ENCODE results near the gene LRRK1. TPM values are rescaled to one million over a fixed set of nuclear protein-coding genes. Genes with fewer than 3 reads are reported as not detected.

Gene LRRK1
- total and polyA plus RNA-seq, 2 of the 13 experiments (the other 11 are each of a cell fraction or from before 2014, with no cell fraction given): 0.13 to 1.2 TPM

- Histone ChIP-seq H3K4me3 (replicated peaks in 1 of 3; ENCODE audit: insufficient read depth in 1 of 3, low read depth in 2 of 3, low read length in 3 of 3) (peak overlapping the region in 2 of 3 experiments; percentile 36 to 57; a peak in 4 of 6 replicates), H2AFZ (ENCODE audit: low read length) (no peak overlapping the region), H3K9me3 (ENCODE audit: low read length) (no peaks in the 10 kb centered on the region), H3K27me3 (ENCODE audit: control insufficient read depth in 1 of 2, insufficient read depth in 2 of 2, low read length in 2 of 2) (peaks cover 4 to 88% of the 10 kb centered on the region in 2 experiments), H3K27ac (ENCODE audit: extremely low read length, insufficient read depth, low read length) (no peak overlapping the region), H3K4me1 (ENCODE audit: insufficient read depth, low read length) (peaks cover 11% of the 10 kb centered on the region), H4K20me1 (ENCODE audit: insufficient read depth, low read length) (no peaks in the 10 kb centered on the region), H3K9ac (ENCODE audit: insufficient read depth, low read depth, low read length) (no peak overlapping the region), H3K79me2 (ENCODE audit: insufficient read depth, low read length) (no peaks in the 10 kb centered on the region), H3K4me2 (ENCODE audit: low read depth, low read length) (peak overlapping the region; percentile 73), H3K36me3 (replicated peaks in 1 of 2; ENCODE audit: control insufficient read depth in 1 of 2, insufficient read depth in 2 of 2, low read length in 2 of 2) (no peaks in the 10 kb centered on the region)
- POLR2A ChIA-PET: no interaction called here
- CTCF ChIA-PET (ENCODE audit: low intra/inter-chr PET ratio, low total read pairs): no interaction called here
- ATAC-seq: no peak
- TF ChIP-seq BCL6 (CRISPR knock-in tag; IDR thresholded peaks at IDR 0.05) (no peak), JDP2 (CRISPR knock-in tag; IDR thresholded peaks at IDR 0.05; ENCODE audit: borderline replicate concordance) (no peak), ZNF777 (CRISPR knock-in tag; IDR thresholded peaks at IDR 0.05) (no peak), BRCA1 (CRISPR knock-in tag; IDR thresholded peaks at IDR 0.05) (no peak), ZNF207 (IDR thresholded peaks at IDR 0.05; ENCODE audit: borderline replicate concordance) (no peak), JUN (CRISPR knock-in tag; IDR thresholded peaks at IDR 0.05) (no peak), ZFP1 (CRISPR knock-in tag; IDR thresholded peaks at IDR 0.05) (no peak), ZBTB37 (CRISPR knock-in tag; IDR thresholded peaks at IDR 0.05) (no peak), SNAPC2 (CRISPR knock-in tag; IDR thresholded peaks at IDR 0.05) (no peak), PAX8 (CRISPR knock-in tag; IDR thresholded peaks at IDR 0.05; ENCODE audit: borderline replicate concordance) (no peak)
- DNase-seq (ENCODE audit: low spot score): no peak
- no peak for FAIRE-seq
- no TSS peak for BruUV-seq (replicated peaks)
- in situ Hi-C loops (cut with HindIII; ENCODE audit: extremely low pct_ligation_motif_present, low pct_unique_long_range_greater_than_20kb) (loop anchor here (25.0 kb wide), 1 partner anchor 360 kb away; the partner anchor contains the start of gene CHSY1), intact Hi-C loops (cut with micrococcal nuclease; ENCODE audit: unreplicated experiment) (no loop called here)
- 57% methylated on average over 14 of the region's 14 CpGs for WGBS (ENCODE audit: low lambda C conversion rate)
These were observed 17.3 kb upstream of the LRRK1 start for GRCh38 chr15:100901702-100902435.
